NCI-H1694 treated with DMSO at 0.1 percent for 48 hours (cell line): Measurements from ENCODE around the gene BUB3.
"Not testable (repeated sequence)": the region's sequence is repeated elsewhere in the genome, so short reads cannot be mapped to it uniquely, and the experiment has no call there.

Source experiments
- DNase-seq: peaks from one replicate; lab custom pipeline; 2025; lab: John Stamatoyannopoulos, UW

Gene BUB3

GRCh38 chr10:123154711-123155505 lies 706 bp downstream of the BUB3 start:
- DNase-seq: no peak

- DNase-seq: no peak
Measured at GRCh38 chr10:123156078-123156477, 1.9 kb downstream of the BUB3 start.

- no peak for DNase-seq
Measured at GRCh38 chr10:123157210-123157609, 3.0 kb downstream of the BUB3 start.

GRCh38 chr10:123158682-123159081 lies 4.5 kb downstream of the BUB3 start:
- DNase-seq: no peak

GRCh38 chr10:123160311-123160980 lies 6.2 kb downstream of the BUB3 start:
- no peak for DNase-seq

- DNase-seq: no peak
Measured at GRCh38 chr10:123164319-123164718, 10.1 kb downstream of the BUB3 start.

- DNase-seq: no peak
Measured at GRCh38 chr10:123165445-123166072, 11.4 kb downstream of the BUB3 start.

- no peak for DNase-seq
Measured at GRCh38 chr10:123166618-123167017, 12.4 kb downstream of the BUB3 start.

GRCh38 chr10:123170961-123171360 lies 16.8 kb downstream of the BUB3 start:
- DNase-seq: no peak

GRCh38 chr10:123171616-123172015 lies 17.4 kb downstream of the BUB3 start:
- not testable (repeated sequence) for DNase-seq

- DNase-seq: no peak
Measured at GRCh38 chr10:123175389-123176387, 21.5 kb downstream of the BUB3 start.

GRCh38 chr10:123178390-123178789 lies 24.2 kb downstream of the BUB3 start:
- not testable (repeated sequence) for DNase-seq

GRCh38 chr10:123180101-123181090 lies 26.2 kb downstream of the BUB3 start:
- DNase-seq: no peak

GRCh38 chr10:123183724-123184123 lies 29.5 kb downstream of the BUB3 start:
- DNase-seq: no peak

- no peak for DNase-seq
Measured at GRCh38 chr10:123187781-123188180, 33.6 kb downstream of the BUB3 start.

GRCh38 chr10:123191886-123192285 lies 37.7 kb downstream of the BUB3 start:
- no peak for DNase-seq

GRCh38 chr10:123194056-123194455 lies 39.9 kb downstream of the BUB3 start:
- DNase-seq: no peak

- no peak for DNase-seq
Measured at GRCh38 chr10:123200531-123200930, 46.3 kb downstream of the BUB3 start.

GRCh38 chr10:123202506-123202905 lies 48.3 kb downstream of the BUB3 start:
- DNase-seq: no peak

- DNase-seq: no peak
Measured at GRCh38 chr10:123203393-123204126, 49.4 kb downstream of the BUB3 start.
